ENCODE results near the gene WNT7A. TPM values are rescaled to one million over a fixed set of nuclear protein-coding genes. Genes with fewer than 3 reads are reported as not detected.

WNT7A gene
- polyA plus RNA-seq, 2 donors = 0.09 to 0.37 TPM

DNA sequence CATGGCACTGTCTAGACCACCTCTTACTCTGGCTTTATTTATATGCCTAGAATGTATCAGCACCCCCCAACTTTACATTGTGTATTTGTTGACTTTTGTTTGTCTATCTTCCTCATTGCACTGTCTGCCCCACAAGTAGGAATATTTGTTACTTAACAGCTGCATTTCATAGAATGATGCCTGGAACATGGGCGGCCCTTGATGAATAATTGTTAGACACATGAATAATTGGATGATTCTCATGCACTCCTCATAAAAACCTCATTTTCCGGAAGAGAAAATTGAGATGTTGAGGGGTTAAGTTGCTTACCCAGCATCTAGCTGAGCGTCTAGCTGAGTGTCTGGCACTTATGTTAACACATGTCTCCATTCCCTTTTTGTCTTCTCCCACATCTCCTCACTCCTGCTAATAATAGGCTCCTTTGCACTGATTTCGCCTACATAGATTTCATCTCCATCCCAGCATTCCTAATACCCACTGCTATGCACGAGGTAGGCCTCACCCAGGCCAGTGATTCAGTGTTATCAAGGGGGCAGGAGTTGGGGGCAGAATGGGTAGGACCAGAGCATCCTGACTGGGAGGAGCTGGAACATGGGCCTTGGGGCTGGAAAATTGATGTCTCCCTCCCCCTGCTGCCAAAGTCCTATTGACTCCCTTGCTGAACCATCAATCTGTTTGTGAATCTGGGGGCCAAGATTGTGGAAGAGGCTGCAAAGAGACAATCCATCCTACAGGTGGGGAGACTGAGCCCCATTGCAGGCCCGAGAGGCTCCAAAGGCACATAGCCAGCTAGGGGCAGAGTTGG, 7.8 kb upstream of the WNT7A start:
- WGBS, 2 donors = 68 to 70% methylated on average over 6 of the region's 6 CpGs
- H3K9me3 ChIP-seq (ENCODE audit: control insufficient read depth in 2 of 2, insufficient read depth in 1 of 2, low read depth in 1 of 2, low read length in 1 of 2) = no peaks in the 10 kb centered on the region

DNA sequence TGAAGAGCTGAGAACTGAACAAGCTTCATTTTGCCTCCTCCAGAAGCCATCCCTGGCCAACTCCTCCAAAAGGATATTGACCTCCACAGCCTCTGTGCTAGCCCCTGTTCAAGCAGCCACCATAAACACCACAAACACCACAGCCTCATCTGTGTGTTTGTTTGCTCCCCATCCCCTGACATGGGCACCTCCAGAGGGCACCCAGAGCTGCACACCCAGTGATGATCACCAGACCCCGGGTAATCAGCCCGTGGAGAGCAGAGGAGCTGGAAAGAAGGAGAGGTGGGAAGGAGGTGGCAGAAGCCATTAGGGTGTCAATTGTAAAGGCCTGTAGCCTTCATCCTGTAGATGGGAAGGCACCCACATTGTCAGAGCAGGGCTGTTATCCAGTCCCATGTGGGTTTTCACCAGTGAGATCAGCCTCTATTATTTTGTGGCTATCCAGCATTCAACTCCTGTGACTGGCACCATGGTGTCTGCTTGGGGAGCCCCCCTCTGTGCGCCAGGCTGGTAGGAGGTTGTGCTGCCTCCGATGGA, 6.8 kb upstream of the WNT7A start:
- 69 to 71% methylated on average over 4 of the region's 4 CpGs for WGBS, 2 donors
- Histone ChIP-seq H3K36me3 (ENCODE audit: control insufficient read depth in 2 of 2, insufficient read depth in 2 of 2, low read length in 1 of 2) (no peaks in the 10 kb centered on the region), H3K27ac (ENCODE audit: low read depth in 2 of 2, low read length in 1 of 2) (no peak overlapping the region), H3K4me1 (ENCODE audit: control insufficient read depth in 2 of 2, insufficient read depth in 2 of 2, low read length in 1 of 2) (peaks cover 0 to 9% of the 10 kb centered on the region in 2 donors), H3K27me3 (ENCODE audit: control insufficient read depth in 1 of 2, insufficient read depth in 2 of 2, low read length in 2 of 2) (peaks cover 4 to 6% of the 10 kb centered on the region in 2 donors), H3K4me3 (ENCODE audit: low read depth in 1 of 2, low read length in 2 of 2) (no peak overlapping the region), H3K9me3 (ENCODE audit: control insufficient read depth in 2 of 2, insufficient read depth in 1 of 2, low read depth in 1 of 2, low read length in 1 of 2) (peaks cover 0 to 5% of the 10 kb centered on the region in 2 donors)

More for the DNA sequence above, 7.8 kb upstream of the WNT7A start:
- no peaks in the 10 kb centered on the region for H3K36me3 ChIP-seq (ENCODE audit: control insufficient read depth in 2 of 2, insufficient read depth in 2 of 2, low read length in 1 of 2)
- H3K4me3 ChIP-seq (ENCODE audit: low read depth in 1 of 2, low read length in 2 of 2) = no peak overlapping the region
- H3K27me3 ChIP-seq (ENCODE audit: control insufficient read depth in 1 of 2, insufficient read depth in 2 of 2, low read length in 2 of 2) = peaks cover 0 to 6% of the 10 kb centered on the region in 2 donors
- no peak overlapping the region for H3K27ac ChIP-seq (ENCODE audit: low read depth in 2 of 2, low read length in 1 of 2)
- H3K4me1 ChIP-seq (ENCODE audit: control insufficient read depth in 2 of 2, insufficient read depth in 2 of 2, low read length in 1 of 2) = peaks cover 0 to 9% of the 10 kb centered on the region in 2 donors

DNA sequence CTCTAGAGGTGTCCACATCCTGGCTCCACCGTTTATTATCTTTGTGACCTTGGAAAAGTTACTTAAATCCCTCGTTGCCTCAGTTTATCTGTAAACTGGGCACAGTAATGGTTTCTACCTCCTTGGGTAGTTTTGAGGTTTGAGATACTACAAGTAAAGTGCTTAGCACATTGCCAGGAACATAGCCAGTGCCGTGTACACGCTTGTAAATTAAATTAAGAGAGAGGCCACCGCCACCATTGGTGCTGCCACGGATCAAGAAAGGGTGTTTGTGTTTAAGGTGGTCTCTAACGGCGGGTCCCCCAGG, 5.8 kb upstream of the WNT7A start:
- no peak overlapping the region for H3K27ac ChIP-seq (ENCODE audit: low read depth in 2 of 2, low read length in 1 of 2)
- H3K4me1 ChIP-seq (ENCODE audit: control insufficient read depth in 2 of 2, insufficient read depth in 2 of 2, low read length in 1 of 2) = peaks cover 0 to 6% of the 10 kb centered on the region in 2 donors
- no peaks in the 10 kb centered on the region for H3K36me3 ChIP-seq (ENCODE audit: control insufficient read depth in 2 of 2, insufficient read depth in 2 of 2, low read length in 1 of 2)
- H3K9me3 ChIP-seq (ENCODE audit: control insufficient read depth in 2 of 2, insufficient read depth in 1 of 2, low read depth in 1 of 2, low read length in 1 of 2) = peaks cover 0 to 5% of the 10 kb centered on the region in 2 donors
- 36 to 38% methylated on average over 8 of the region's 8 CpGs for WGBS, 2 donors
- peaks cover 4 to 6% of the 10 kb centered on the region in 2 donors for H3K27me3 ChIP-seq (ENCODE audit: control insufficient read depth in 1 of 2, insufficient read depth in 2 of 2, low read length in 2 of 2)
- H3K4me3 ChIP-seq (ENCODE audit: low read depth in 1 of 2, low read length in 2 of 2) = no peak overlapping the region

DNA sequence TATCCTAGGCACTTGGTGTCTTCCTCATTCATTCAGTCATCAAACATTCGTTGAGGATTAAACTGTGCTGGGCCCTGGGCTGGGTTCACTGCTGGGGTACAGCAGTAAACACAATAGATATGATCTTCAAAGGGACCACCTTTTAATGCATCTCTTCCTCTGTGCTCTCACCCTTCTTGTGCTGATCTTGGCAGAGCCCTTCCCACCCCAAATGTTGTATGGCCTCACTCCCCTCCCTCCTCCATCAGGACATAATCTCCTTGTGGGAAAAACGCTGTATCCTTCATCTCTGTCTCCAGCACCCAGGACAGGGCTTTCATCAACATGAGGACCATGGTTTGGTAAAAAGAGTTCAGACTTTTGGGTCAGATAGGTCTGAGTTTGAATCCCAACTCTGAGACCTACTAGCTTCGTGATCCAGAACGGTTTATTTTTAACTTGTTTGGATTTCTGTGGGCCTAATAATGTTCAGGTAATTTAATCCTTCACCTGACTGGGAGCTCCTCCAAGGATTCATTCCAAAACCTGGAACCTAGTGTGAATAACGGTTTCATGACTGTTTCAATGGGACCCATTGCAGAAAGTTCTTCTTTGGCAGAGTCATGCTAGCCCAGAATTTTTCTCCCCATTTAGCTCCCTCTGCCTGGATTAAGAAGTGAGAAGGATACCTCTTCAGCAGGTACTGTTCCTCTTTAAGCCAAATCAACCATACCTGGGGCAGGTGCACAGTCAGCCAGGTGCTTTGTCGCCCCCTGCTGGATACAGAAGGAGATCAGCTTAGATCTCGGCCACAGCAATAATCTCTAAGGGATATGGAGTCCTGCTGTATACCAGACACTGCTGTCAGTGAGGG, 5.2 kb upstream of the WNT7A start:
- no peaks in the 10 kb centered on the region for H3K36me3 ChIP-seq (ENCODE audit: control insufficient read depth in 2 of 2, insufficient read depth in 2 of 2, low read length in 1 of 2)
- H3K27ac ChIP-seq (ENCODE audit: low read depth in 2 of 2, low read length in 1 of 2) = no peak overlapping the region
- peaks cover 0 to 5% of the 10 kb centered on the region in 2 donors for H3K9me3 ChIP-seq (ENCODE audit: control insufficient read depth in 2 of 2, insufficient read depth in 1 of 2, low read depth in 1 of 2, low read length in 1 of 2)
- H3K27me3 ChIP-seq (ENCODE audit: control insufficient read depth in 1 of 2, insufficient read depth in 2 of 2, low read length in 2 of 2) = peaks cover 4 to 6% of the 10 kb centered on the region in 2 donors
- H3K4me1 ChIP-seq (ENCODE audit: control insufficient read depth in 2 of 2, insufficient read depth in 2 of 2, low read length in 1 of 2) = peaks cover under 1 to 5% of the 10 kb centered on the region in 2 donors
- no peak overlapping the region for H3K4me3 ChIP-seq (ENCODE audit: low read depth in 1 of 2, low read length in 2 of 2)
- 18 to 22% methylated on average over 7 of the region's 7 CpGs for WGBS, 2 donors

DNA sequence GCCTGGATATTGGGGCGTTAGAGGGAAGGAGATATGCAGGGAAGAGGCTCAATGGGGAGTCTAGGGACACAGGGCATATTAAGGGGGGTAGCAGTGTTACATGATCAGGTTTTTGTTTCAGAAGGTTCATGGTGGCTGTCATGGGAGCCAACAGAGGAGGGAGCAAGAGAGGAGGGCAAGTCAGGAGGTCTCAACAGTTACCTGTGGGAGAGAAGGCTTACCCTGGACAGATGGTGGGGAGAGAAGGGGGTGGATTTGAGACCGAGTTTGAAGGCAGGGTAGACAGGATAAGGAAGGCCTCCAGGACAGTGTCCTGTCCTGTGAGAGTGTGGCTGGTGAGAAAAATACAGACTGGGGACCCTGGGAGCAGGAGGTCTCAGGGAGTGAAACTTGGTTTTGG, 3.8 kb upstream of the WNT7A start:
- 53 to 57% methylated on average over 2 of the region's 2 CpGs for WGBS, 2 donors
- peaks cover 0 to 5% of the 10 kb centered on the region in 2 donors for H3K9me3 ChIP-seq (ENCODE audit: control insufficient read depth in 2 of 2, insufficient read depth in 1 of 2, low read depth in 1 of 2, low read length in 1 of 2)
- peaks cover 12 to 13% of the 10 kb centered on the region in 2 donors for H3K27me3 ChIP-seq (ENCODE audit: control insufficient read depth in 1 of 2, insufficient read depth in 2 of 2, low read length in 2 of 2)
- H3K4me1 ChIP-seq (ENCODE audit: control insufficient read depth in 2 of 2, insufficient read depth in 2 of 2, low read length in 1 of 2) = peaks cover 12% of the 10 kb centered on the region in 2 donors
- no peaks in the 10 kb centered on the region for H3K36me3 ChIP-seq (ENCODE audit: control insufficient read depth in 2 of 2, insufficient read depth in 2 of 2, low read length in 1 of 2)
- no peak overlapping the region for H3K27ac ChIP-seq (ENCODE audit: low read depth in 2 of 2, low read length in 1 of 2)
- no peak overlapping the region for H3K4me3 ChIP-seq (ENCODE audit: low read depth in 1 of 2, low read length in 2 of 2)

DNA sequence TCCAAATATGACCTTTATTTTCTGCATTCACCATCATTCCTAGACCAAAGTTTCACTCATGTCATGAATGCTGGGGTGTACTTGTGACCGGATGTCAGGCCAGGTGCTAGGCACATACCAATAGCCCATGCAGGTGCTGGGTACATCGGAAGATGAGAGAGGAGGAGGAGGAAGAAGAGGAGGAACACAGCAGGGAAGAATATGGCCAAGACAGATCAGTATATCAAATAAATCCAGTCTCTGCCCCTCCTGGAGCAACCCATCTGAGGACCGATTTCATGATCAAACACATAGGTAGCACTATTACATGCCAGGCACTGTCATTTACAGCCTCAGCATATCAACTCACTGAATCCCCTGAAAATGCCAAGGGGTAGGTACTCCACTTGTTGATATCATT, 3.0 kb upstream of the WNT7A start:
- 81 to 90% methylated on average over 3 of the region's 3 CpGs for WGBS, 2 donors
- peaks cover 16 to 17% of the 10 kb centered on the region in 2 donors for H3K27me3 ChIP-seq (ENCODE audit: control insufficient read depth in 1 of 2, insufficient read depth in 2 of 2, low read length in 2 of 2)
- no peak overlapping the region for H3K27ac ChIP-seq (ENCODE audit: low read depth in 2 of 2, low read length in 1 of 2)
- H3K9me3 ChIP-seq (ENCODE audit: control insufficient read depth in 2 of 2, insufficient read depth in 1 of 2, low read depth in 1 of 2, low read length in 1 of 2) = peaks cover 0 to 5% of the 10 kb centered on the region in 2 donors
- peaks cover 12 to 16% of the 10 kb centered on the region in 2 donors for H3K4me1 ChIP-seq (ENCODE audit: control insufficient read depth in 2 of 2, insufficient read depth in 2 of 2, low read length in 1 of 2)
- H3K36me3 ChIP-seq (ENCODE audit: control insufficient read depth in 2 of 2, insufficient read depth in 2 of 2, low read length in 1 of 2) = no peaks in the 10 kb centered on the region
- H3K4me3 ChIP-seq (ENCODE audit: low read depth in 1 of 2, low read length in 2 of 2) = no peak overlapping the region

DNA sequence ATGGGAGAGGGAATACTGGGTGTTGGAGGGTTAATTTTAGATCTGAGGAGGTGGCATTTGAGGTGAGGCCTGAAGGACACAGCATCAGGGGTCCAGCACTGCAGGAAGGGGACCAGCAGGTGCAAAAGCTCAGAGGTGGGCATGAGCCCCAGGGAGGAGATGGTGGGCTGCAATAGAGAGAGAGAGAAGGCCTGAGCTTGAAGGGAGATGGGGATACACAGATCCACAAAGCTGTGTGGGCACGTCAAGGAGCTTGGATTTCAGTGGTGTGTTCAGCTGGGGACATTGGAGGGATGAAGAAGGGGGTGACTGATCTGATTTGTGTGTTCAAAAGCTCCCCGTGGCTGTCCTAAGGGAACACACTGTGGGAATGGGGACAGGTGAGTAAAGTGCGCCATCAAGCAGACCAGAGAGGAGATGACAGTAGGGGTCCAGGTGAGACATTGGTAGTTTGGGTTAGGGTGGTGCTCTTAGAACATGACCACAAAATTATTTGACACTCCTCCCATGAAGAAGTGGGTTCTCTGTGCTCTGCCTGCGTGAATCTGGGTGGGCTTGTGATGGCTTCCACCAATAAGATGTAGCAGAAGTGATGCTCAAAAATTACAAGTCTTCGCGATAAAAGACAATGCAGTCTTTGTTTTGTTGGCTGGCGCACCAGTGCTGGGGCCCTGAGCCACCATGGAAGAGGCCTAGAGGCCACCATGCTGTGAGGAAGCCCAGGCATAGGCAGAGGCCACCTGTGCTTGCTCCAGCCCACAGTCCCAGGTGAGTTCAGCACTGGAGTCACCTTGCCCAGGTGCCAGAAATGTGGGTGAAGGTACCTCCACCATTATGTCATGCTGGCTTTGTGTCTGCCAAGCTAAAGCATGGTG, 1.9 kb upstream of the WNT7A start:
- Histone ChIP-seq H3K27ac (ENCODE audit: low read depth in 2 of 2, low read length in 1 of 2) (no peak overlapping the region), H3K36me3 (ENCODE audit: control insufficient read depth in 2 of 2, insufficient read depth in 2 of 2, low read length in 1 of 2) (no peaks in the 10 kb centered on the region), H3K4me1 (ENCODE audit: control insufficient read depth in 2 of 2, insufficient read depth in 2 of 2, low read length in 1 of 2) (peaks cover 12 to 16% of the 10 kb centered on the region in 2 donors), H3K27me3 (ENCODE audit: control insufficient read depth in 1 of 2, insufficient read depth in 2 of 2, low read length in 2 of 2) (peaks cover 17 to 22% of the 10 kb centered on the region in 2 donors), H3K4me3 (ENCODE audit: low read depth in 1 of 2, low read length in 2 of 2) (no peak overlapping the region), H3K9me3 (ENCODE audit: control insufficient read depth in 2 of 2, insufficient read depth in 1 of 2, low read depth in 1 of 2, low read length in 1 of 2) (peaks cover 0 to 5% of the 10 kb centered on the region in 2 donors)
- 77 to 82% methylated on average over 7 of the region's 7 CpGs for WGBS, 2 donors

DNA sequence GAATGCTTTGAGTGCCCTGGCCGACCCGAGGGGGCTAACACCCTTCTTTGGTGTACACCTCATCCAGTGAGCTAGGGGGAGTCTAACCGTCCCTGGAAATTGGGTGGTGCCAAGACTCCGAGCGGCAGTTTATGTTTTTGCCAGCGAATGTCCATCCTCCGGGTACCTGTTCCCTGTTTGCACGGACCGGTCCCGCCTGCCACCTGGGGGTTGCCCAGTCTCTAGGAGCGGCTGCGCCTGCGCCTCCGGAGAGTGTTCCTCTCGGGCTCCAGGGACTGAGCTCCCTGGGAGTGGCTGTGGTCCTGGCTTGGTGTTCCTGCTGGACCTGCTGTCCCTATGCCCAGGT, 913 bp upstream of the WNT7A start:
- 1 to 6% methylated on average over 15 of the region's 15 CpGs for WGBS, 2 donors
- peaks cover 12 to 16% of the 10 kb centered on the region in 2 donors for H3K4me1 ChIP-seq (ENCODE audit: control insufficient read depth in 2 of 2, insufficient read depth in 2 of 2, low read length in 1 of 2)

More for the DNA sequence above, 913 bp upstream of the WNT7A start:
- H3K9me3 ChIP-seq (ENCODE audit: control insufficient read depth in 2 of 2, insufficient read depth in 1 of 2, low read depth in 1 of 2, low read length in 1 of 2) = peaks cover 0 to 5% of the 10 kb centered on the region in 2 donors
- H3K4me3 ChIP-seq (ENCODE audit: low read depth in 1 of 2, low read length in 2 of 2) = no peak overlapping the region
- no peak overlapping the region for H3K27ac ChIP-seq (ENCODE audit: low read depth in 2 of 2, low read length in 1 of 2)
- peaks cover 22% of the 10 kb centered on the region in 2 donors for H3K27me3 ChIP-seq (ENCODE audit: control insufficient read depth in 1 of 2, insufficient read depth in 2 of 2, low read length in 2 of 2)
- no peaks in the 10 kb centered on the region for H3K36me3 ChIP-seq (ENCODE audit: control insufficient read depth in 2 of 2, insufficient read depth in 2 of 2, low read length in 1 of 2)
